Measurements from ENCODE around the gene PRSS27. TPM values are rescaled to one million over a fixed set of nuclear protein-coding genes. Genes with fewer than 3 reads are reported as not detected.
A peak's percentile ranks its signal among the peaks of the same experiment; 100 is the strongest.

Gene PRSS27
- total RNA-seq: 1 to 10 TPM; 1.3 to 5.0 (median 2.0) TPM

- no peak for DNase-seq (ENCODE audit: low spot score in 2 of 2)
- WGBS, 2 donors: 57 to 71% methylated on average over 22 to 23 of the region's 26 CpGs
- intact Hi-C loops (cut with DNase I; ENCODE audit: low total_unique reads): no loop called here
- no peak for TF ChIP-seq POLR2A (IDR thresholded peaks at IDR 0.05)
- no peak for TF ChIP-seq CTCF (IDR thresholded peaks at IDR 0.05)
- H3K4me3 ChIP-seq (ENCODE audit: low read depth, poor library complexity, severe bottlenecking): peak within 1 kb of the TSS; percentile 45
Measured at GRCh38 chr16:2720064-2720457, at the start of gene PRSS27. PRSS27 (minus strand) TSS chr16:2720224; CDS start chr16:2720160, 64 bp downstream.

- WGBS, 2 donors: 53 to 64% methylated on average over 14 of the region's 14 CpGs
- intact Hi-C loops (cut with DNase I; ENCODE audit: low total_unique reads): no loop called here
- TF ChIP-seq CTCF (IDR thresholded peaks at IDR 0.05): no peak
- TF ChIP-seq POLR2A (IDR thresholded peaks at IDR 0.05): no peak
- H3K4me3 ChIP-seq (ENCODE audit: low read depth, poor library complexity, severe bottlenecking): no peak overlapping the region
- peak in 1 of 2 donors; percentile 54 for DNase-seq (ENCODE audit: low spot score in 2 of 2)
Measured at GRCh38 chr16:2769675-2770056, 49.6 kb upstream of the PRSS27 start.

- TF ChIP-seq CTCF (IDR thresholded peaks at IDR 0.05) (no peak), POLR2A (IDR thresholded peaks at IDR 0.05) (no peak)
- intact Hi-C loops (cut with DNase I; ENCODE audit: low total_unique reads): no loop called here
- WGBS, 2 donors: 84 to 87% methylated on average over 11 of the region's 11 CpGs
- DNase-seq (ENCODE audit: low spot score in 2 of 2): no peak
- H3K4me3 ChIP-seq (ENCODE audit: low read depth, poor library complexity, severe bottlenecking): no peak overlapping the region
Measured at GRCh38 chr16:2769100-2769529, 49.1 kb upstream of the PRSS27 start.

- WGBS, 2 donors: 79 to 80% methylated on average over 17 of the region's 17 CpGs
- no peak for DNase-seq (ENCODE audit: low spot score in 2 of 2)
- TF ChIP-seq POLR2A (IDR thresholded peaks at IDR 0.05): no peak
- no peak for TF ChIP-seq CTCF (IDR thresholded peaks at IDR 0.05)
- no peak overlapping the region for H3K4me3 ChIP-seq (ENCODE audit: low read depth, poor library complexity, severe bottlenecking)
- intact Hi-C loops (cut with DNase I; ENCODE audit: low total_unique reads): no loop called here
Measured at GRCh38 chr16:2768403-2769089, 48.5 kb upstream of the PRSS27 start.

GRCh38 chr16:2767891-2768290, 47.9 kb upstream of the PRSS27 start:
- DNase-seq (ENCODE audit: low spot score in 2 of 2): no peak
- 62 to 67% methylated on average over 14 of the region's 14 CpGs for WGBS, 2 donors
- intact Hi-C loops (cut with DNase I; ENCODE audit: low total_unique reads): no loop called here
- H3K4me3 ChIP-seq (ENCODE audit: low read depth, poor library complexity, severe bottlenecking): no peak overlapping the region
- no peak for TF ChIP-seq CTCF (IDR thresholded peaks at IDR 0.05)
- no peak for TF ChIP-seq POLR2A (IDR thresholded peaks at IDR 0.05)

All from lower leg skin (tissue), 4 donors.